H1 (cell line): ENCODE results near the gene BLTP3B. TPM values are rescaled to one million over a fixed set of nuclear protein-coding genes. Genes with fewer than 3 reads are reported as not detected.
A peak's percentile ranks its signal among the peaks of the same experiment; 100 is the strongest.

Experiments used
- ASH2L ChIP-seq: fragments of 200-600, 300-600 bp; sonication (generic); IDR thresholded peaks from one replicate; pipeline ENCODE4 v1.7.1; 2017; ENCODE audit warnings: low read length
- CEBPB ChIP-seq: IDR thresholded peaks from 2 replicates; pipeline ENCODE4 v1.6.1; 2012; ENCODE audit warnings: low read depth, low read length
- JUN ChIP-seq: IDR thresholded peaks from 2 replicates; pipeline ENCODE4 v1.6.1; 2011; ENCODE audit warnings: low read depth, mild to moderate bottlenecking, improper control_type of control experiment, low read length
- SIN3A ChIP-seq, 2 experiments: IDR thresholded peaks in 1 of 2; conservative IDR thresholded peaks in 1 of 2; 2 replicates each; pipeline ENCODE4 v1.6.1; 2011 to 2012; ENCODE audit warnings: low read length in 2 of 2, improper control_type of control experiment in 1 of 2, low read depth in 1 of 2, mild to moderate bottlenecking in 1 of 2
- TBP ChIP-seq: IDR thresholded peaks from 2 replicates; pipeline ENCODE4 v1.6.1; 2011; ENCODE audit warnings: low read depth, low read length, improper control_type of control experiment
- TEAD4 ChIP-seq: IDR thresholded peaks from 2 replicates; pipeline ENCODE4 v1.6.1; 2012; ENCODE audit warnings: low read depth, low read length, inconsistent platforms, mixed read lengths
- polyA plus RNA-seq, 7 experiments: library from polyadenylated mRNA; depleted of rRNA in 3 of 7; stranded (reverse) in 5 of 7; unstranded in 2 of 7; fragments of >200 nt in 5 of 7; fragments of 200-250 nt in 2 of 7; gene quantifications; 1 replicate in 5 of 7; 2 replicates in 1 of 7; 4 replicates in 1 of 7; pipeline versions ENCODE4 v1.2.1 to v1.2.3, GENCODE V29; 2011 to 2013; ENCODE audit warnings: missing spikeins in 2 of 7, mixed read lengths in 2 of 7
- total RNA-seq: library from RNA; stranded (reverse); fragmentation: NEBNext Ultra II Directional; extraction: Animal tissue kit (Norgen Biotek cat#: 25700); gene quantifications from 2 replicates; pipeline ENCODE4 v1.2.1, GENCODE V29; 2021
- TF ChIP-seq, protein P1 (sequence below): IDR thresholded peaks from 2 replicates; pipeline ENCODE4 v1.6.1; 2011; ENCODE audit warnings: low read depth, mild to moderate bottlenecking, low read length; ENCODE audit not compliant: insufficient read depth
- TF ChIP-seq, protein P2 (sequence below): IDR thresholded peaks from 2 replicates; pipeline ENCODE4 v1.6.1; 2012; ENCODE audit warnings: inconsistent platforms
- TF ChIP-seq, protein P3 (sequence below), 3 experiments: IDR thresholded peaks; 1 replicate in 2 of 3; 2 replicates in 1 of 3; pipeline versions ENCODE4 v1.5.1 to v1.6.1; 2011; ENCODE audit warnings: low read length in 3 of 3, mild to moderate bottlenecking in 3 of 3, inconsistent platforms in 2 of 3, low read depth in 1 of 3, moderate library complexity in 1 of 3; ENCODE audit not compliant: insufficient read depth in 1 of 3; ENCODE audit errors: control extremely low read depth in 1 of 3

BLTP3B gene
- total and polyA plus RNA-seq, 2 of the 8 experiments (the other 6 are each of a cell fraction or from before 2014, with no cell fraction given): 7.0 to 28.6 TPM

DNA sequence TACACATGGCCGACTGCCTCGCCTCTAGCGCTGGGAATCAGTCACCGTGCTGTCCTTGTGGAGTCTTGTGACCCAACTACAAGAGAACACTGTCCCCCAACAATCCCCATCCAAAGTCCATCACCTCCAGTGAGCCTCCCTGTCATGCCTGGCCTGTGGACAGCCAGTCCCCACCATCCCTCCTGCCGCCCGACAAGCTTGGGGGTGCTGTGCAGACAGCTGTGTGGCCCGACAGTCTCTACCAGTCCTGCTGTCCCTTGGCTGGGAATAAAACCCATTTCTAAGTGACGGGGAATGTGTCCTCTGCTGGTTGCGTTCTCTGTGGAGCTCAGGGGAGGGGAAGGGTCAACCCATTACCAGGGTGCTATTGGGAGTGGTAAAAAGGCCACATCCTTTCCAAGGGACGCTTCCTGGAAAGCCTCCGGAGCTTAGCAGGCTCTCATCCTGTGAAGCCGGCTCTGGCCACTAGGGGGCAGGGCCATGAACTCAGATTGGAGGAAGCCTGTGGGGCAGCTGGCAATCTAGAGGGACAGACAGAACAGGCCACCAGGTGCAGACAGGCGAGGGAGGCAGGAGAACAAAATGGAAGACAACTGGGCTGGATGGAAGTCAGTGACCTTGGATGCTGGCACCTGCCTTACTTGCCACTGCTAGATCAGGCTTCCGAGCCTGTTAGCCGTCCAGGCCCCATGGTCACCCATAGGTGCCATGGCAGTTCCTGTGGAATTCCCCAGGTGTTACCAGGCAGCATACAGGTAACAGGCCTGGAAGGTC is 12.0 kb upstream of the BLTP3B start (continued):
- TF ChIP-seq TBP: peak; percentile 34; the same call in 1 of the 2 replicates
- TF ChIP-seq TEAD4: 0 out of 2 replicates have a peak, but pooled peaks have one; percentile 11
- TF ChIP-seq JUN: no peak
- TF ChIP-seq, protein P1, sequence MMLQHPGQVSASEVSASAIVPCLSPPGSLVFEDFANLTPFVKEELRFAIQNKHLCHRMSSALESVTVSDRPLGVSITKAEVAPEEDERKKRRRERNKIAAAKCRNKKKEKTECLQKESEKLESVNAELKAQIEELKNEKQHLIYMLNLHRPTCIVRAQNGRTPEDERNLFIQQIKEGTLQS: no peak
- peak; percentile 32 to 60; a peak in 1 of 4 replicates for TF ChIP-seq SIN3A (conservative IDR thresholded peaks at IDR 0.05 in 1 of 2, IDR thresholded peaks at IDR 0.05 in 1 of 2; ENCODE audit: low read depth in 1 of 2, low read length in 2 of 2)
- no peak for TF ChIP-seq CEBPB
- TF ChIP-seq, protein P2, sequence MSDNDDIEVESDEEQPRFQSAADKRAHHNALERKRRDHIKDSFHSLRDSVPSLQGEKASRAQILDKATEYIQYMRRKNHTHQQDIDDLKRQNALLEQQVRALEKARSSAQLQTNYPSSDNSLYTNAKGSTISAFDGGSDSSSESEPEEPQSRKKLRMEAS: peak; percentile 62; the same call in 1 of the 2 replicates
- TF ChIP-seq, protein P3, sequence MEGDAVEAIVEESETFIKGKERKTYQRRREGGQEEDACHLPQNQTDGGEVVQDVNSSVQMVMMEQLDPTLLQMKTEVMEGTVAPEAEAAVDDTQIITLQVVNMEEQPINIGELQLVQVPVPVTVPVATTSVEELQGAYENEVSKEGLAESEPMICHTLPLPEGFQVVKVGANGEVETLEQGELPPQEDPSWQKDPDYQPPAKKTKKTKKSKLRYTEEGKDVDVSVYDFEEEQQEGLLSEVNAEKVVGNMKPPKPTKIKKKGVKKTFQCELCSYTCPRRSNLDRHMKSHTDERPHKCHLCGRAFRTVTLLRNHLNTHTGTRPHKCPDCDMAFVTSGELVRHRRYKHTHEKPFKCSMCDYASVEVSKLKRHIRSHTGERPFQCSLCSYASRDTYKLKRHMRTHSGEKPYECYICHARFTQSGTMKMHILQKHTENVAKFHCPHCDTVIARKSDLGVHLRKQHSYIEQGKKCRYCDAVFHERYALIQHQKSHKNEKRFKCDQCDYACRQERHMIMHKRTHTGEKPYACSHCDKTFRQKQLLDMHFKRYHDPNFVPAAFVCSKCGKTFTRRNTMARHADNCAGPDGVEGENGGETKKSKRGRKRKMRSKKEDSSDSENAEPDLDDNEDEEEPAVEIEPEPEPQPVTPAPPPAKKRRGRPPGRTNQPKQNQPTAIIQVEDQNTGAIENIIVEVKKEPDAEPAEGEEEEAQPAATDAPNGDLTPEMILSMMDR (IDR thresholded peaks at IDR 0.05; ENCODE audit: control extremely low read depth in 1 of 3, insufficient read depth in 1 of 3, low read depth in 1 of 3, low read length in 3 of 3): peak; percentile 83 to 99 (median 90)
- no peak for TF ChIP-seq ASH2L
